Fibroblast of villous mesenchyme (primary cell): ENCODE results near the gene CNTNAP2. TPM values are rescaled to one million over a fixed set of nuclear protein-coding genes. Genes with fewer than 3 reads are reported as not detected.

Experiments used
- DNase-seq: peaks from one replicate; pipeline ENCODE4 v3.0.0-alpha.2; 2010; ENCODE audit warnings: low read depth
- H3K4me3 ChIP-seq: 2 replicates; pipeline ENCODE4 v1.5.1; 2011; ENCODE audit warnings: low read depth, mild to moderate bottlenecking, low read length
- CTCF ChIP-seq: IDR thresholded peaks from 2 replicates; pipeline ENCODE4 v1.5.1; 2012; ENCODE audit warnings: low read depth, mild to moderate bottlenecking, low read length; ENCODE audit not compliant: insufficient read depth
- total RNA-seq: library from RNA; depleted of rRNA; stranded (reverse); fragments of >200 nt; gene quantifications from 2 replicates; pipeline ENCODE4 v1.2.3, GENCODE V29; 2012

CNTNAP2 gene
- total RNA-seq, 1 donor, result not detected

GRCh38 chr7:148402159-148402558 lies 2285.6 kb downstream of the CNTNAP2 start:
- DNase-seq, result no peak
- TF ChIP-seq CTCF, result no peak
- H3K4me3 ChIP-seq, result no peak overlapping the region

GRCh38 chr7:148403466-148403993 lies 2286.9 kb downstream of the CNTNAP2 start:
- no peak for TF ChIP-seq CTCF
- DNase-seq, result no peak
- no peak overlapping the region for H3K4me3 ChIP-seq

DNA sequence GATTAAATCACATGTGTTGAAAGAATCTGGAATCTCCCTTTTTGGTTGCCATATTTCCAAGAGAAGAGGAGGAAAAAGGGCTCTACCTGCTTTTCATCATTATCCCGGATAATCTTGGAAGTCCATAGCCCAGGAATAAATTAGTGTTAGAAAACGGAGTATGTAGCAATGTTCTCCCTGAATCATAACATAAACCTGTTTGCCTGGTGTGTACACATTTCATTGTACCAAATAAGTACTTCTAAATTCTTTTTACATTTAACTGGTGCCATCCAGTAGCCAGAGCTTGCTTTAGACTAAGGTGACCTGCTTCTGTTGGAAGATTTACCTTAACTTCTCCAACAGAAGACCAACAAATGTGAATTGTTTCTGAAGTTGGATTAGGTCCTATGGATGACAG lies 2291.7 kb downstream of the CNTNAP2 start:
- TF ChIP-seq CTCF, result no peak
- no peak for DNase-seq
- no peak overlapping the region for H3K4me3 ChIP-seq

DNA sequence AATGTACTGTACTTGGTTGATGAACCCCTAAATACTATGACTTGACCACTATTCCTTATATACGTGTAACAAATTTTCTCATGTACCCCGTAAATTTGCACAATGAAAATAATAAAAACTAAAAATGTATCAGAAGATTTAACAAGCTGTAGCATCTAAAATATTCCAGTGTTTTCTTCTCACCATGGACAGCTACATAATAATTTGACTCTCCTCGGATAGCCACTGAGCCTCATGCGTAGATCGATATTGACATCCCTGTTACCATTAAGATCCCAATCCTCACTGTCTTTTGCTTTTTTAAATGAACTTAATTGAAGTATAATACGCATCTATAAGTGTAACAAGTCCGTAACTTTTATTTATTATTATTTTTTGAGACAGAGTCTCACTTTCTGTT lies 2294.3 kb downstream of the CNTNAP2 start:
- H3K4me3 ChIP-seq, result no peak overlapping the region
- no peak for DNase-seq
- no peak for TF ChIP-seq CTCF

GRCh38 chr7:148412691-148413090 lies 2296.1 kb downstream of the CNTNAP2 start:
- TF ChIP-seq CTCF, result no peak
- H3K4me3 ChIP-seq, result no peak overlapping the region
- no peak for DNase-seq

DNA sequence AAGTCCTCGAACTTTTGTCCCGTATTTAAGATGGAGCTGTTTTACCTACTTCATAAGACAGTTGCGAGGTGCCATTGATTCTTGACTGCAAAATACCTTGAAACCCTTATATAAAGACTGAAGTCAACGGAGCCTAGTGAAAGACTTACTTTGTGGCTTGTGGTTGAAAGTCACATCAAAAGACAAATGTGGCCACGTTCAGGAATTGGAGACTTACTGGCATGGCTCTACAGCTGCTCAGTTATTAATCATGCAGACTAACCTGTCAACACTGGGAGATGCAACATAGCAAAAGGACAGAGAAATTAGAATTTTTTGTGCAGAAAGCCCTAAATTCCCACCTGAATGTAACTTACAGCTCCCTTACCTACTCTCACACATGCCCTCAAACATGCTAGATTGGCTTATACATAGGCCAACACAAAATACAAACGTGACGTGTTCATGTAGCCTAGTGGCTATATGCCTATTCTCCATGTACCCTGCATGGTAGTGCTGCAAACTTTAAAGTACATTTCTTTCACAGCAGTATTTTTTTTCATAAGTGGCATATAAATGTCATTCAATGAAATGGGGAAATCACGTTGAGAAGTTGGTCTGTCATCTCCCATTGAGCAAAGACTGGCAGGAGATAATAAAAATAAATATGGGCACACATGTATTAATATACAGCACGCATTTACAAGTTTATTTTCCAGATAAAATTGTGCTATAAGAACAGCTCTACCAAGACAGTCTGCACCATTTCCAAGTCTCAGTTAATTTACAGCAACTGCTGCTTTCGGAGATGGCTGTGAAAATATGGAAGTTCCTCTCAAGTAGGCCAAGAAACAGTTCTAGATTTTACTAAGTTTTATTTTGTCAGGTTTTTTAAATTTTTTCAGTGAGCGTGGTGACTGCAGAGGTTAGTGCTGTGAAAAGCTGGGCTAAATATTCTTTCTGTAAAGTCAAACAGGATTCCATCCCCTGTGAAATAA lies 2303.5 kb downstream of the CNTNAP2 start:
- no peak for DNase-seq
- TF ChIP-seq CTCF, result no peak
- no peak overlapping the region for H3K4me3 ChIP-seq
